DND-41 (cell line): ENCODE data around the gene ACVR2A.

Experiments used
- CTCF ChIP-seq: IDR thresholded peaks from 2 replicates; pipeline ENCODE4 v1.5.1; 2012; ENCODE audit warnings: borderline replicate concordance, low read length, moderate library complexity, mild to moderate bottlenecking; ENCODE audit not compliant: poor library complexity, severe bottlenecking; ENCODE audit errors: extremely low read depth
- EZH2 ChIP-seq: IDR thresholded peaks from 3 replicates; pipeline ENCODE4 v1.6.1; 2012; ENCODE audit warnings: borderline replicate concordance, low read depth, mild to moderate bottlenecking, moderate library complexity, low read length, inconsistent platforms; ENCODE audit not compliant: severe bottlenecking

GRCh38 chr2:147916067-147916466 is 71.2 kb downstream of the ACVR2A start:
- no peak for TF ChIP-seq CTCF
- no peak for TF ChIP-seq EZH2
